Astrocyte (in vitro differentiated cells and primary cell): Measurements from ENCODE around the gene NTM.

ENCODE experiments used
- EZH2 ChIP-seq: IDR thresholded peaks from 2 replicates; pipeline ENCODE4 v1.6.1; 2012; ENCODE audit warnings: mild to moderate bottlenecking, low read length, inconsistent platforms; ENCODE audit not compliant: insufficient read depth
- TF ChIP-seq, protein P1 (sequence below): IDR thresholded peaks from 2 replicates; pipeline ENCODE4 v1.5.1; 2011; ENCODE audit warnings: low read depth, mild to moderate bottlenecking, inconsistent platforms, low read length, moderate library complexity; ENCODE audit not compliant: insufficient read depth

DNA sequence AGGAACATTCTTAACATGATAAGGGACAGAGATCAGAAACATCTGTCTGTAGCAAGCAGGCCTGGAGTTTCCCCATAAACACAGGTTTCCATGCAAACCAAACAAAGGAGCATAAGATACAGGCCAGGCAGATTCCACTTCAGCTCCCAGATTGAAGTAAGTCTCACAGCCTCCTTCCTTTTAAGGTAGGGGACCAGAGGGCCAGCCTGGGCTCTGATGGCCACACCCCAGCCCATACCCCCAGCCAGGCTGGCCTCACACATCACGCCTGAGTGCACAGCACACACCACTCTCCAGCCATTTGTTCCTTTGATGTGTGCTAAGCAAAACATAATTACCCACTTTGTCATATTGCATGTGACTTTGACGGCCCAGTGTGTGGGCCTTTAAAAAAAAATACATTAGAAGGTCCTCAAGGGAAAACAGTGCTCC is 518.7 kb downstream of the NTM start:
- TF ChIP-seq, protein P1, sequence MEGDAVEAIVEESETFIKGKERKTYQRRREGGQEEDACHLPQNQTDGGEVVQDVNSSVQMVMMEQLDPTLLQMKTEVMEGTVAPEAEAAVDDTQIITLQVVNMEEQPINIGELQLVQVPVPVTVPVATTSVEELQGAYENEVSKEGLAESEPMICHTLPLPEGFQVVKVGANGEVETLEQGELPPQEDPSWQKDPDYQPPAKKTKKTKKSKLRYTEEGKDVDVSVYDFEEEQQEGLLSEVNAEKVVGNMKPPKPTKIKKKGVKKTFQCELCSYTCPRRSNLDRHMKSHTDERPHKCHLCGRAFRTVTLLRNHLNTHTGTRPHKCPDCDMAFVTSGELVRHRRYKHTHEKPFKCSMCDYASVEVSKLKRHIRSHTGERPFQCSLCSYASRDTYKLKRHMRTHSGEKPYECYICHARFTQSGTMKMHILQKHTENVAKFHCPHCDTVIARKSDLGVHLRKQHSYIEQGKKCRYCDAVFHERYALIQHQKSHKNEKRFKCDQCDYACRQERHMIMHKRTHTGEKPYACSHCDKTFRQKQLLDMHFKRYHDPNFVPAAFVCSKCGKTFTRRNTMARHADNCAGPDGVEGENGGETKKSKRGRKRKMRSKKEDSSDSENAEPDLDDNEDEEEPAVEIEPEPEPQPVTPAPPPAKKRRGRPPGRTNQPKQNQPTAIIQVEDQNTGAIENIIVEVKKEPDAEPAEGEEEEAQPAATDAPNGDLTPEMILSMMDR = no peak
- no peak for TF ChIP-seq EZH2
